ENCODE results near the gene PTPRA. TPM values are rescaled to one million over a fixed set of nuclear protein-coding genes. Genes with fewer than 3 reads are reported as not detected.

The PTPRA gene
- total and polyA plus RNA-seq, 8 donors, result 6.8 to 29.1 (median 18.2) TPM

DNA sequence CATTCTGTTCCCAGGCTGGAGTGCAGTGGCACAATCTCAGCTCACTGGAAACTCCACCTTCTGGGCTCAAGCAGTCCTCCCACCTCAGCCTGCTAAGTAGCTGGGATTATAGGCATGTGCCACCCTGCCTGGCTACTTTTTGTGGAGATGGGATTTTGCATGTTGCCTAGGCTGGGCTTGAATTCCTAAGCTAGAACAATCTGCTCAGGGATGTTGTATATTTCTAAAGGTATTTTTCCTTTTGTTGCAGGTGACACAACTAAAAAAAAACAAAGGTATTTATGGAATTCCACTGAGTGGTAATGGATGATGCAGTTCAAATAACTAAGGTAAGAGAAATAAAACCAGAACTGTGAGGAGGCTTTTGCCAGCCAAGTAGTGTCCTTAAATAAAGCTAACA, 49.7 kb downstream of the PTPRA start:
- Histone ChIP-seq H3K27ac (no peak overlapping the region), H3K4me1 (peaks cover 12 to 21% (median 16%) of the 10 kb centered on the region in 3 donors), H3K36me3 (peaks cover 0 to 5% (median 0%) of the 10 kb centered on the region in 3 donors), H3K4me3 (no peak overlapping the region), H3K27me3 (no peaks in the 10 kb centered on the region), H3K9me3 (no peaks in the 10 kb centered on the region)
- FAIRE-seq (no peak), DNase-seq (no peak), ATAC-seq (peak in 1 of 4 donors; percentile 48)
- TF ChIP-seq, protein P1, sequence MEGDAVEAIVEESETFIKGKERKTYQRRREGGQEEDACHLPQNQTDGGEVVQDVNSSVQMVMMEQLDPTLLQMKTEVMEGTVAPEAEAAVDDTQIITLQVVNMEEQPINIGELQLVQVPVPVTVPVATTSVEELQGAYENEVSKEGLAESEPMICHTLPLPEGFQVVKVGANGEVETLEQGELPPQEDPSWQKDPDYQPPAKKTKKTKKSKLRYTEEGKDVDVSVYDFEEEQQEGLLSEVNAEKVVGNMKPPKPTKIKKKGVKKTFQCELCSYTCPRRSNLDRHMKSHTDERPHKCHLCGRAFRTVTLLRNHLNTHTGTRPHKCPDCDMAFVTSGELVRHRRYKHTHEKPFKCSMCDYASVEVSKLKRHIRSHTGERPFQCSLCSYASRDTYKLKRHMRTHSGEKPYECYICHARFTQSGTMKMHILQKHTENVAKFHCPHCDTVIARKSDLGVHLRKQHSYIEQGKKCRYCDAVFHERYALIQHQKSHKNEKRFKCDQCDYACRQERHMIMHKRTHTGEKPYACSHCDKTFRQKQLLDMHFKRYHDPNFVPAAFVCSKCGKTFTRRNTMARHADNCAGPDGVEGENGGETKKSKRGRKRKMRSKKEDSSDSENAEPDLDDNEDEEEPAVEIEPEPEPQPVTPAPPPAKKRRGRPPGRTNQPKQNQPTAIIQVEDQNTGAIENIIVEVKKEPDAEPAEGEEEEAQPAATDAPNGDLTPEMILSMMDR (IDR thresholded peaks at IDR 0.05), result no peak
- intact Hi-C loops (cut with DNase I), result no loop called here

DNA sequence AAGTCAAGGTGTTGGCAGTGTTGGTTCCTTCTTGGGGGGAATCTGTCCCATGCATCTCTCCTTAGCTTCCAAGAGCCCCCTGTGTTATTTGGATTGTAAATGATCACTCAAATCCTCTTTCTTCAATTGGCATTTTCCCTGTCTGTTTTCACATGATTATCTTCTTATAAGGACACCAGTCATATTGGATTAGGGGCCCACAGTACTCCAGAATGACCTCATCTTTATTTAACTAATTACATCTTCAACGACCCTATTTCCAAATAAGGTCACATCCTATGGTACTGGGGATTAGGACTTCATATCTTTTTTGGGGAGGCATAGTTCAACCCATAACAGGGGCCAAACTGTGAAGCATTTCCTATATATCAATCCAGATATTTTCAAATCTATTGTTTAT, 57.3 kb downstream of the PTPRA start:
- no peak for DNase-seq
- Histone ChIP-seq H3K27ac (no peak overlapping the region), H3K9me3 (no peaks in the 10 kb centered on the region), H3K36me3 (no peaks in the 10 kb centered on the region), H3K4me3 (no peak overlapping the region), H3K27me3 (no peaks in the 10 kb centered on the region), H3K4me1 (no peaks in the 10 kb centered on the region)
- TF ChIP-seq, protein P1 (IDR thresholded peaks at IDR 0.05), result no peak
- 56 to 66% methylated on average over 1 of the region's 1 CpG for WGBS, 2 donors
- no peak for ATAC-seq
- intact Hi-C loops (cut with DNase I), result no loop called here
- FAIRE-seq, result no peak

DNA sequence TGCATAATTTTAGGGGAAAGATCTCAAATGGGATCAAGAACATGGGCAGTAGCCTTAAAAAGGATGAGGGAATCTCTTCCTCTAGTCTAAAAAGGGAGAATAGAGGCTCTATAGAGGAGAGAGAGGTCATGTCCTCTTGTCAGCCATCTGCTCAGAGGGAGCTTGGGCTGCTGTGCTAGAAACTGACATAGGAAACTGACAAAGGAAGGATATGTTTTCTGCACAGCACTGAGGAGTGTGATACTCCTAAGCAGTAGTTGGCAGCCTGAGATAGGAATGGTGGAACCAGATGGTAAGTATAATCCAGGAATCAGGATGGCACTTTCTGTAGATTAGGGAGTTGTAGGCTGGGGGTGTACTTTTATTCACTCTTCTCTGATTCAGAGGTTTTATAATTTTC, 59.2 kb downstream of the PTPRA start:
- TF ChIP-seq, protein P1 (IDR thresholded peaks at IDR 0.05), result no peak
- intact Hi-C loops (cut with DNase I), result no loop called here
- no peaks in the 10 kb centered on the region for H3K4me1 ChIP-seq
- H3K4me3 ChIP-seq, result no peak overlapping the region
- H3K27ac ChIP-seq, result no peak overlapping the region
- no peaks in the 10 kb centered on the region for H3K9me3 ChIP-seq
- DNase-seq (no peak), FAIRE-seq (no peak), ATAC-seq (no peak)
- H3K27me3 ChIP-seq, result no peaks in the 10 kb centered on the region
- H3K36me3 ChIP-seq, result no peaks in the 10 kb centered on the region

DNA sequence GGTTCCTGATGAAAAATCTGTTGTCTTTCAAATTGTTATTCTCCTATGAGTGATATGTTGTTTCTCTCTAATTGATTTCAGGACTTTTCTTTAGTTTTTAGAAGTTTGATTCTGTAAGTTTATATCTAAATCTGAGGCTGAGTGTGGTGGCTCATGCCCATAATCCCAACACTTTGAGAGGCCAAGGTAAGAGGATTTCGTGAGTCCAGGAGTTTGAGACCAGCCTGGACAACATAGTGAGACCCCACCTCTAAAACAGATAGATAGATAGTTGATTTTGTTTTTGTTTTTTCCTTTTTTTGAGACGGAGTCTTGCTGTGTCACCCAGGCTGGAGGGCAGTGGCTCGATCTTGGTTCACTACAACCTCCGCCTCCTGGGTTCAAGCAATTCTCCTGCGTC, 64.6 kb downstream of the PTPRA start:
- no peaks in the 10 kb centered on the region for H3K4me1 ChIP-seq
- intact Hi-C loops (cut with DNase I), result no loop called here
- FAIRE-seq (no peak), DNase-seq (no peak), ATAC-seq (no peak)
- WGBS, 2 donors, result 82 to 96% methylated on average over 5 of the region's 5 CpGs
- TF ChIP-seq, protein P1 (IDR thresholded peaks at IDR 0.05), result no peak
- no peak overlapping the region for H3K27ac ChIP-seq
- no peaks in the 10 kb centered on the region for H3K9me3 ChIP-seq
- no peaks in the 10 kb centered on the region for H3K27me3 ChIP-seq
- H3K4me3 ChIP-seq, result no peak overlapping the region
- no peaks in the 10 kb centered on the region for H3K36me3 ChIP-seq

DNA sequence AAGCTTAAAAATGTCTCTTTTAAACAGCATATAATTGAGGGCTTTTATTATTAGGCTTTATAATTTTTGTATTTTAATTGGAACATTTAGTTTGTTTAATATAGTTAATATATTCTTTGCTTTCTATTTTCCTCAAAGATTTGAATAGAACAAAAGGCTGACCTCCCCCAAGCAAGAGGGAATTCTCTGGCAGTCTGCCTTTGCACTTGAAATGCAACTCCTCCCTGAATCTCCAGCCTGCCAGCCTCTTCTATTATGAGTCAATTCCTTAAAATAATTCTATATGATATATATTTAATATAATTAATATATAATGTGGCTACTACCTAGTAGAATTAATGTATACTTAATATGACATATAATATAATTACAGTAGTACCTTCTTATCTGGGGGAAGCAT, 69.2 kb downstream of the PTPRA start:
- H3K27ac ChIP-seq, result no peak overlapping the region
- H3K9me3 ChIP-seq, result no peaks in the 10 kb centered on the region
- intact Hi-C loops (cut with DNase I), result no loop called here
- no peak overlapping the region for H3K4me3 ChIP-seq
- FAIRE-seq (no peak), DNase-seq (no peak), ATAC-seq (no peak)
- H3K4me1 ChIP-seq, result no peaks in the 10 kb centered on the region
- H3K27me3 ChIP-seq, result no peaks in the 10 kb centered on the region
- H3K36me3 ChIP-seq, result no peaks in the 10 kb centered on the region
- TF ChIP-seq, protein P1 (IDR thresholded peaks at IDR 0.05), result no peak

All from pancreas (tissue), 10 donors.